IPS-20b (cell line): Measurements from ENCODE around the gene SLC8A1.

Source experiments
- H3K27ac ChIP-seq: one replicate; pipeline ENCODE4 v1.5.1; 2013; ENCODE audit warnings: low read length
- H3K27me3 ChIP-seq: 2 replicates; pipeline ENCODE4 v1.6.1; 2013; ENCODE audit warnings: mild to moderate bottlenecking, low read length, inconsistent platforms; ENCODE audit not compliant: insufficient read depth
- H3K36me3 ChIP-seq: 2 replicates; pipeline ENCODE4 v1.6.1; 2013; ENCODE audit warnings: low read depth, mild to moderate bottlenecking, inconsistent platforms, low read length, moderate library complexity; ENCODE audit not compliant: insufficient read depth
- H3K4me1 ChIP-seq: 2 replicates; pipeline ENCODE4 v1.6.1; 2013; ENCODE audit warnings: mild to moderate bottlenecking, control low read depth, inconsistent platforms, low read length, moderate library complexity; ENCODE audit not compliant: insufficient read depth
- H3K4me3 ChIP-seq: 2 replicates; pipeline ENCODE4 v1.5.1; 2013; ENCODE audit warnings: mild to moderate bottlenecking, low read length, inconsistent platforms
- H3K9ac ChIP-seq: 2 replicates; pipeline ENCODE4 v1.6.1; 2013; ENCODE audit warnings: low read depth, mild to moderate bottlenecking, inconsistent platforms, low read length, moderate library complexity
- H3K9me3 ChIP-seq: 2 replicates; pipeline ENCODE4 v1.6.1; 2013; ENCODE audit warnings: mild to moderate bottlenecking, low read depth, low read length, inconsistent platforms; ENCODE audit not compliant: insufficient read depth

SLC8A1 gene

GRCh38 chr2:40289771-40290404, 162.0 kb downstream of the SLC8A1 start:
- Histone ChIP-seq H3K4me3 (no peak overlapping the region), H3K36me3 (no peaks in the 10 kb centered on the region), H3K27me3 (no peaks in the 10 kb centered on the region), H3K4me1 (no peaks in the 10 kb centered on the region; the same call in 1 of the 2 replicates), H3K9ac (no peak overlapping the region), H3K9me3 (no peaks in the 10 kb centered on the region), H3K27ac (no peak overlapping the region)

GRCh38 chr2:40287773-40288172, 164.1 kb downstream of the SLC8A1 start:
- H3K9me3 ChIP-seq = no peaks in the 10 kb centered on the region
- H3K4me3 ChIP-seq = no peak overlapping the region
- no peaks in the 10 kb centered on the region for H3K27me3 ChIP-seq
- H3K36me3 ChIP-seq = no peaks in the 10 kb centered on the region
- H3K4me1 ChIP-seq = no peaks in the 10 kb centered on the region; the same call in 1 of the 2 replicates
- no peak overlapping the region for H3K27ac ChIP-seq
- no peak overlapping the region for H3K9ac ChIP-seq

- Histone ChIP-seq H3K36me3 (no peaks in the 10 kb centered on the region), H3K9me3 (no peaks in the 10 kb centered on the region), H3K27ac (no peak overlapping the region), H3K4me1 (no peaks in the 10 kb centered on the region; the same call in 1 of the 2 replicates), H3K4me3 (no peak overlapping the region), H3K9ac (no peak overlapping the region), H3K27me3 (no peaks in the 10 kb centered on the region)
Observed at GRCh38 chr2:40287195-40287594, 164.7 kb downstream of the SLC8A1 start.

DNA sequence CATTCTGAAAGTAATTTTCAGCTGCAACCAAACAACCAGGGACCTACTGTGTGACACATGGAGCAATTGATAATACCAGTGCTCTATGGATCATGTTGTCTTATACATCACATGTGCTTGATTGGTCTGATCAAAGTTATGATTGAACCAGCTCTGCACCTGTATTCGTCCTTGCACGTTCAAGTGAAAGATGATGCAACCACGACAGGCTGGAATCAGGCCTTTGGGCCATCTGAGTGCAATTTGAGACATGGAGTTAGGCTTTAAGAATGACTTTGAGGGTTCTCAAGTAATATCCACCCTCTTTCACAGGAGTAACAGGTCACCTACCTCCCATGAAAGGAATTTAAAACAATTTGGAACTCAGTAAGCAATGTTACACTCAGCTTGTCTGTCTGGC, 165.2 kb downstream of the SLC8A1 start:
- H3K36me3 ChIP-seq = no peaks in the 10 kb centered on the region
- no peaks in the 10 kb centered on the region for H3K9me3 ChIP-seq
- no peak overlapping the region for H3K27ac ChIP-seq
- no peaks in the 10 kb centered on the region for H3K27me3 ChIP-seq
- H3K4me3 ChIP-seq = no peak overlapping the region
- no peak overlapping the region for H3K9ac ChIP-seq
- no peaks in the 10 kb centered on the region; the same call in 1 of the 2 replicates for H3K4me1 ChIP-seq

DNA sequence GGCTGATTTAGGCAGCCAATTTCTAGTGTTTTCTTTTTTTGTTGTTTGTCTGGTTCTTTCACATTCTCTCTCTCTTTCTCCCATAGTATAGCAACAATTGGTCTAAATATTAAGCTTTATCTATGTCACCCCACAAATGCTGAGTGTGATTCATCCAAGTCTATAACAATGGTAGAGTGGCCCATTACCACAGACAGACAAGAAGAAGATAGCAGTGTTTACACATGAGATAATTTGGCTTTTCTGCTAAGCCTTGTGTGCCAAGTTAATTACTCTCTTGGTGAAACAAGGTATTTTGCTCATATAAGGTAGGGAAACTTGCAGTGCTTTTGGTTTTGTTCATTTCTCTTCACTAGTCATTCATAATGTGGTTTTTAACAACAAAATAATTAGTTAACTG, 166.5 kb downstream of the SLC8A1 start:
- Histone ChIP-seq H3K9me3 (no peaks in the 10 kb centered on the region), H3K4me1 (no peaks in the 10 kb centered on the region; the same call in 1 of the 2 replicates), H3K9ac (no peak overlapping the region), H3K36me3 (no peaks in the 10 kb centered on the region), H3K27me3 (no peaks in the 10 kb centered on the region), H3K27ac (no peak overlapping the region), H3K4me3 (no peak overlapping the region)

- no peak overlapping the region for H3K27ac ChIP-seq
- no peaks in the 10 kb centered on the region for H3K9me3 ChIP-seq
- H3K36me3 ChIP-seq = no peaks in the 10 kb centered on the region
- H3K9ac ChIP-seq = no peak overlapping the region
- H3K4me3 ChIP-seq = no peak overlapping the region
- no peaks in the 10 kb centered on the region for H3K27me3 ChIP-seq
- no peaks in the 10 kb centered on the region; the same call in 1 of the 2 replicates for H3K4me1 ChIP-seq
Observed at GRCh38 chr2:40284797-40285196, 167.1 kb downstream of the SLC8A1 start.

DNA sequence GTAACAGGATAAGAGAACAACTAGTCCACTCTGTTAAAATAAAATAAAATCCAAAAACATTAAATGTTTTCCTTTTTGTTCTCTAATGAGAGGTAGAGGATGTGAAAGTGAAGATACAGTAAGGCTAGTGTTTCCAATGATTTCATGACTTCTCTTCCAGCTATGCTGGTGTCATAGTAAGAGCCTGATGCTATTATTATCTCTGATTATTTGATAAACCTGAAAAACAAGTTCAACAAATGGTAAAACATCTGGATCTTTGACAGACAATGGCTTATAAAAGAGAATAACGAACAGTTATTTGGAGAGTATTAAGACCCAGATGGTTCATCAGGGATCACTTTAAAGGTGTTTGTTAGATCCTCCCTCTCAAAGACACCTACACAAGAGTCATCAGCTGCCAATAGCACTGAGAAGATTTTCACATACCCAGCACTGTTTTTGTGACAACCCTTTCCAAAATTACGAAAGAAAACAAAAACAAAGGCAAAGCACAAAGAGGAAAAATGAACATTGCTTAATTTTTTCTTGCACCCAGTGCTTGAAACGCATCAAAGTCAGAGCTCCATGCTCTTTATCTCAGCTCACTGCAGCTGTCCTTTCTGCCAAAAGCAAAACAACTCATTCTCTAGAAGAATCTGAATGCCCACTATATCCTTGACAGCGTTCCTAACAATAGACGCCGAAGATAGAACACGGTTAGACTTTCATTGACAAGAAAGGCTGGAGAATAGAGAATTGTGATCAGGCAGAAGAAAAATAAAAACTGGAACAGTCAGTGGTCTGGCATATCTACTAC, 168.6 kb downstream of the SLC8A1 start:
- H3K4me1 ChIP-seq = no peaks in the 10 kb centered on the region; the same call in 1 of the 2 replicates
- no peak overlapping the region for H3K4me3 ChIP-seq
- no peaks in the 10 kb centered on the region for H3K36me3 ChIP-seq
- no peak overlapping the region for H3K9ac ChIP-seq
- H3K9me3 ChIP-seq = no peaks in the 10 kb centered on the region
- H3K27ac ChIP-seq = no peak overlapping the region
- no peaks in the 10 kb centered on the region for H3K27me3 ChIP-seq

DNA sequence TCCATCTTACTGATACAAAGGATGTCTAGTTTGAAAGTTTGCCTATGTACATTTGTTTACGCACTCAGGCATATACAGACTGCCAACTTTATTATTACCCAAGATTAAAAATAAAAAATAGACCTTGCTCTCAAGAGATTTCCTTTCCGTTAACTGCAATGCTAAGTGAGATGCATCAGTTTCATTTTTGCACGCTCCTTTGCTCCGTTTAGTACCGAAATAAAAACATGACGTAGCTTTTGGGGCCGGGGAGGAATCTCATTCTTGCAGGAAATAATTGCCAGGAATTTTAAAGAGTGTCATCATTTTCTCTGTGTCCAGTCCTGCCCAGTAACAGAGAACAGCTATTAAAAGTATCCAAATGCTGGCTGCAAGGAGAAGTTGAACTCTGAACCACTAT, 169.5 kb downstream of the SLC8A1 start:
- Histone ChIP-seq H3K9me3 (no peaks in the 10 kb centered on the region), H3K4me1 (no peaks in the 10 kb centered on the region; the same call in 1 of the 2 replicates), H3K27ac (no peak overlapping the region), H3K36me3 (no peaks in the 10 kb centered on the region), H3K27me3 (no peaks in the 10 kb centered on the region), H3K4me3 (no peak overlapping the region), H3K9ac (no peak overlapping the region)

GRCh38 chr2:40281021-40281940, 170.6 kb downstream of the SLC8A1 start:
- no peaks in the 10 kb centered on the region for H3K36me3 ChIP-seq
- no peaks in the 10 kb centered on the region for H3K27me3 ChIP-seq
- no peak overlapping the region for H3K27ac ChIP-seq
- H3K9ac ChIP-seq = no peak overlapping the region
- no peak overlapping the region for H3K4me3 ChIP-seq
- no peaks in the 10 kb centered on the region for H3K9me3 ChIP-seq
- H3K4me1 ChIP-seq = no peaks in the 10 kb centered on the region

GRCh38 chr2:40279482-40279881, 172.4 kb downstream of the SLC8A1 start:
- no peak overlapping the region for H3K9ac ChIP-seq
- H3K27ac ChIP-seq = no peak overlapping the region

DNA sequence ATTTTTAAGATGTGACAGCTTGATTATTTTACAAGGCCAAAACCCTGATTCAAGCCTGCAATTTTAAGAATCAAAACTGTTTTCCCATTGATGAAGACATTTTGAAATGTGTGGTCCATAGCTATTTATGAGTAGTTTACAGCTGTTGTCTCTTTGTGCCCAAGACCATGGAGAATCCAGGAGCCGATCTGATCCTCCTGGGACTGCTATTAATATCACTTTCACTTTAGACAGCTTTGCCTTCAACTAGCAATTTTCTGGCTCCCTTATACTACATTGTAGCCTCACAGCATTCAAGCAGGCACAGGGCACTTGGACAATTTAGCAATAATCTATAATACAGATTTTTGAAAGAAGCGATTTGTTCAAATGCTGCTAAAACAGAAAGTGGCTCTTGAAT, 172.9 kb downstream of the SLC8A1 start:
- no peak overlapping the region for H3K27ac ChIP-seq
- no peaks in the 10 kb centered on the region for H3K4me1 ChIP-seq
- no peaks in the 10 kb centered on the region for H3K27me3 ChIP-seq
- no peaks in the 10 kb centered on the region for H3K9me3 ChIP-seq
- H3K36me3 ChIP-seq = no peaks in the 10 kb centered on the region
- H3K4me3 ChIP-seq = no peak overlapping the region
- no peak overlapping the region for H3K9ac ChIP-seq

More at GRCh38 chr2:40279482-40279881, 172.4 kb downstream of the SLC8A1 start:
- H3K4me3 ChIP-seq = no peak overlapping the region
- no peaks in the 10 kb centered on the region for H3K4me1 ChIP-seq
- no peaks in the 10 kb centered on the region for H3K36me3 ChIP-seq
- no peaks in the 10 kb centered on the region for H3K9me3 ChIP-seq
- no peaks in the 10 kb centered on the region for H3K27me3 ChIP-seq
